ENCODE measurements around the gene HMX1.

GRCh38 chr4:8877780-8878040 lies 6.1 kb upstream of the HMX1 start:
- TF ChIP-seq CTCF (IDR thresholded peaks at IDR 0.05) (no peak), POLR2A (IDR thresholded peaks at IDR 0.05) (no peak), POLR2AphosphoS5 (IDR thresholded peaks at IDR 0.05) (no peak)

Measured in breast epithelium (tissue), 3 donors.